ENCODE measurements around the gene DYNLRB2.

Gene DYNLRB2

DNA sequence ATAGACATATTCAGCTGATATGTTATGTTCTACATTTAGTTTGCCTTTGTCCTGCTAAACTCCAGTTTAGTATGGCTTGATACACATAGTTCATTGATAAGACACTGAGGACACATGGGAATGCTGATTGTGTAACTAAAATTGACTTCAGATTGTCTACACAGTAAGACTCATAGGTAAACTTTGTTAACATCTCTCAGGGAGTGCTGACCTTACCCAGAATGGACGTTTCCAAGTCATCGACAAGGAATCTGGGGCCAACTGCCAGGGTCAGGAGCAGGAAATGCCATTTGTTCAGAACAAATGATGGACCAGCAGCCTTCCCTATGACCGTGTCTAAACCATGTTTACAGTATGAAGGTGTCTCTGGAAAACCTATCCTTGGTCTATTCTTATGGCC lies 58.7 kb downstream of the DYNLRB2 start:
- Histone ChIP-seq H3K4me2 (no peak overlapping the region), H4K20me1 (no peaks in the 10 kb centered on the region), H3K36me3 (peaks cover 11 to 77% (median 33%) of the 10 kb centered on the region in 11 experiments; a peak in 20 of 22 replicates), H3K4me1 (no peaks in the 10 kb centered on the region), H3K4me3 (no peak overlapping the region), H3K9ac (no peak overlapping the region), H3K9me3 (replicated peaks in 1 of 11) (peaks cover 0 to 8% (median 0%) of the 10 kb centered on the region in 11 experiments; a peak in 5 of 22 replicates), H3K27me3 (no peaks in the 10 kb centered on the region), H3K27ac (no peak overlapping the region)
- TF ChIP-seq Cebpa-rat (IDR thresholded peaks at IDR 0.05) = no peak

Data from BLaER1 treated with 17β-estradiol and CSF1 and Interleukin-3, amounts not matched to agents 10 nM and 100 nM (cell line).